Measurements from ENCODE around the gene KLK8. TPM values are rescaled to one million over a fixed set of nuclear protein-coding genes. Genes with fewer than 3 reads are reported as not detected.

Gene KLK8
- total and polyA plus RNA-seq, 2 experiments from 2014 or later = not detected

DNA sequence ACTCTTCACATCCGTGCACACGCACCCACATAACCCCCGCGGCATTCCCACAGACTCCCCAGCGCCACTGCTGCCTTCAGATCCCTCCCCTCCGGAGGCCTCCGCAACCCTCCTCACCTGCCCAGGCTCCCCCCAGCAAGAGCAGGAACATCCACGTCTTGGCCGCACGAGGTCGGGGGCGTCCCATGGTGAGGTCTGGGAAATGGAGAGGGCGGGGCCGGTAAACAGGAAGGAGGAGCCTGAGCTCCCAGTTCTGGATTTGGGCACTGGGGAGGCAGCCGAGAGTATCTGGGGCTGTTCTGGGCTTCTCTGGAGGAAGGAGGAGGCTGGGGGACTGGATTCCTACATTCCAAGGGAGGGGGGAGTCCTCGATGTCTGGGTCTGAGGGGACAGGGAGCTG lies 423 bp downstream of the KLK8 start:
- H3K27me3 ChIP-seq (replicated peaks; ENCODE audit: insufficient read depth) = no peaks in the 10 kb centered on the region
- no peak overlapping the region for H3K4me2 ChIP-seq (ENCODE audit: unreplicated experiment)
- H2AFZ ChIP-seq = no peak overlapping the region
- no peaks in the 10 kb centered on the region for H4K20me1 ChIP-seq (ENCODE audit: insufficient read depth)
- in situ Hi-C loops (cut with MboI) = no loop called here
- H3K79me2 ChIP-seq (ENCODE audit: insufficient read depth) = no peaks in the 10 kb centered on the region
- TF ChIP-seq EZH2phosphoT487 (IDR thresholded peaks at IDR 0.05; ENCODE audit: insufficient read depth, low read depth) = no peak
- TF ChIP-seq EZH2 (IDR thresholded peaks at IDR 0.05; ENCODE audit: insufficient read depth, poor library complexity, severe bottlenecking) = no peak
- H3K9me3 ChIP-seq (ENCODE audit: low read depth) = no peaks in the 10 kb centered on the region
- no peak for DNase-seq
- H3K9ac ChIP-seq = no peak overlapping the region
- no peaks in the 10 kb centered on the region for H3K9me2 ChIP-seq (ENCODE audit: insufficient read depth)
- no peaks in the 10 kb centered on the region for H3K36me3 ChIP-seq (ENCODE audit: low read depth)
- no peak overlapping the region for H3K27ac ChIP-seq
- 33% methylated on average over 14 to 16 of the region's 16 CpGs for WGBS, 2 experiments (ENCODE audit: low coverage in 1 of 2, low lambda C conversion rate in 2 of 2, missing lambda C conversion rate in 2 of 2)
- no peak overlapping the region for H3K4me3 ChIP-seq
- no peaks in the 10 kb centered on the region for H3K4me1 ChIP-seq (ENCODE audit: insufficient read depth)
- no peaks in the 10 kb centered on the region for H3F3A ChIP-seq (ENCODE audit: insufficient read depth)

DNA sequence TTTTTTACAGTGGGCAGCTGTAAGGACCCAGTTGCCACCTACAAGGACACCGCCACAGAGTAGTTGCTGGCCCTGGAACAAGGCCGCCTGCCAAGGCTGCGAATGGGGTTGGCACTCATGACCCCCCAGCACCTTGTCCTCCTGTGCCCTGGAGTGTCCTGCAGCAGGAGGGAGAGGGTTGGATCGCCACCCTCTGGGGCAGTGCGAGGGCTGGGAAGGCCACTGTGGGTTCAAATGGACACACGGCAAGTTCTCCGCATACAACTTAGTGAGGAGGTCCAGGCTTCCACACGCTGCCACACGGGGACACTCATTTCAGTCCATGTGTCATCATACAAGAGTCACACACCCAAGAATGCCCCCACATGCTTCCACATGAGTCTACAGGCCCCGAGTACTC lies 978 bp downstream of the KLK8 start:
- no peak overlapping the region for H3K4me2 ChIP-seq (ENCODE audit: unreplicated experiment)
- DNase-seq = no peak
- no peak for TF ChIP-seq EZH2 (IDR thresholded peaks at IDR 0.05; ENCODE audit: insufficient read depth, poor library complexity, severe bottlenecking)
- no peak for TF ChIP-seq EZH2phosphoT487 (IDR thresholded peaks at IDR 0.05; ENCODE audit: insufficient read depth, low read depth)
- H4K20me1 ChIP-seq (ENCODE audit: insufficient read depth) = no peaks in the 10 kb centered on the region
- no peak overlapping the region for H3K27ac ChIP-seq
- WGBS, 2 experiments (ENCODE audit: low coverage in 1 of 2, low lambda C conversion rate in 2 of 2, missing lambda C conversion rate in 2 of 2) = 71 to 84% methylated on average over 8 to 10 of the region's 10 CpGs
- in situ Hi-C loops (cut with MboI) = no loop called here
- no peak overlapping the region for H3K4me3 ChIP-seq
- no peaks in the 10 kb centered on the region for H3F3A ChIP-seq (ENCODE audit: insufficient read depth)
- H3K9me2 ChIP-seq (ENCODE audit: insufficient read depth) = no peaks in the 10 kb centered on the region
- no peaks in the 10 kb centered on the region for H3K27me3 ChIP-seq (replicated peaks; ENCODE audit: insufficient read depth)
- no peaks in the 10 kb centered on the region for H3K4me1 ChIP-seq (ENCODE audit: insufficient read depth)
- no peak overlapping the region for H3K9ac ChIP-seq
- H2AFZ ChIP-seq = no peak overlapping the region
- no peaks in the 10 kb centered on the region for H3K36me3 ChIP-seq (ENCODE audit: low read depth)
- no peaks in the 10 kb centered on the region for H3K9me3 ChIP-seq (ENCODE audit: low read depth)
- no peaks in the 10 kb centered on the region for H3K79me2 ChIP-seq (ENCODE audit: insufficient read depth)

DNA sequence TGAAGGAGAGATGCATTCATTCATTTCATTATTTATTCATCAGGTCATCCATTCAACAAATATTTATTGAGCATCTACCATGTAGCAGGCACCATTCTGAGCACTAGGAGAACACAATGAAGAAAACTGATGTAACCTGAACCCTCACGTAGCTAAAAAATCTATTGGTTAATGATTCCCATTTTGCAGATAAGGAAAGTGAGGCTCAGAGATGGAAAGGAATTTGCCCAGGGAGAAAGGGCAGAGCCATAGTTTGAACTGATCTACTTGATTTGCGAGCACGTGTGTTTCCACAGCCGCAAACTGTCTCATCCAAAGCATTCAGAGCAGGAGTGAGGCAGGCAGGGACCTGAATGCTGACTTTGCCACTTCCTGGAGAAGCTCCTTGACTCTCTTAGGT lies 2.7 kb downstream of the KLK8 start:
- in situ Hi-C loops (cut with MboI) = no loop called here
- Histone ChIP-seq H2AFZ (no peak overlapping the region), H3K4me2 (ENCODE audit: unreplicated experiment) (no peak overlapping the region), H3K27ac (no peak overlapping the region), H3F3A (ENCODE audit: insufficient read depth) (no peaks in the 10 kb centered on the region), H3K9ac (no peak overlapping the region), H3K4me1 (ENCODE audit: insufficient read depth) (no peaks in the 10 kb centered on the region), H3K4me3 (no peak overlapping the region), H3K36me3 (ENCODE audit: low read depth) (no peaks in the 10 kb centered on the region), H3K79me2 (ENCODE audit: insufficient read depth) (no peaks in the 10 kb centered on the region), H3K27me3 (replicated peaks; ENCODE audit: insufficient read depth) (no peaks in the 10 kb centered on the region), H3K9me2 (ENCODE audit: insufficient read depth) (no peaks in the 10 kb centered on the region), H4K20me1 (ENCODE audit: insufficient read depth) (no peaks in the 10 kb centered on the region), H3K9me3 (ENCODE audit: low read depth) (no peaks in the 10 kb centered on the region)
- WGBS, 2 experiments (ENCODE audit: low coverage in 1 of 2, low lambda C conversion rate in 2 of 2, missing lambda C conversion rate in 2 of 2) = 44 to 49% methylated on average over 4 of the region's 4 CpGs
- TF ChIP-seq EZH2 (IDR thresholded peaks at IDR 0.05; ENCODE audit: insufficient read depth, poor library complexity, severe bottlenecking) (no peak), EZH2phosphoT487 (IDR thresholded peaks at IDR 0.05; ENCODE audit: insufficient read depth, low read depth) (no peak)
- no peak for DNase-seq

DNA sequence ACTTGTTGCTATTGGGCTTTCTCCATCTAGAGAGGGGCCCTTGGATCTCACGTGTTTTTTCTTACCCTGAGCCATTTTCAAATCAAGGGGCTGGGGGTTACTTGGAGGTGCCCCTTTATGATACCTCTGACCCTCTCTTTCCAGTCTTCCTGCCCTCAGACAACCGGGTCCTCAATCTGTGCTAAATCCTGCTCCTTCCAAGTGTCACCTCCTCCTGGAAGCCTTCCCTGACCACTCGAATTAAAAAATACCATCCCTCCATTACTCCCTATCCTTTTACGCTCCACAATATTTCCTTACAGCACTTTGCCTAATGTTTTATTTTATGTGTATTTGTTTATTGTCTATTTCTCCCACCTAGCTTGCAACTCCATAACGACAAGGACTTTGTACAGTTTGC lies 3.3 kb downstream of the KLK8 start:
- 21 to 23% methylated on average over 5 of the region's 5 CpGs for WGBS, 2 experiments (ENCODE audit: low coverage in 1 of 2, low lambda C conversion rate in 2 of 2, missing lambda C conversion rate in 2 of 2)
- in situ Hi-C loops (cut with MboI) = no loop called here

DNA sequence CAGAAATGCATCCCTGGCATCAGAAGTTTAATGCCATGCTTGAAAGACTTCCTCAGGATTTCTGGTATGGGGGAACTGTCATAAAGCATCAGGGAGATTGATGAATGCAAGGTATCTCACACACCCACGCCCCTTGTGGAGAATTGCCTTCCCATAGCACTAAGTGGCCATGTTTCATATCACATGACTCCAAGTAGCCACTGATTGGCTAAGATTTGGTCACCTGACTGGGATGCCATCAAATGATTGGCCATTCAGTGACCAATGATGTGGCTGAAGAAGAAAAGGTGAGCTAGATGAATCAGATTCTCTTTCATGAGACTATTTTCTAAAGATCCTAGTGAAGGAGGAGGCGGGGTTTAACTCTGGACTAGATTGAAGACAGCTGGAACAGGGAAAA lies 7.3 kb downstream of the KLK8 start:
- in situ Hi-C loops (cut with MboI) = no loop called here
- H3K9me3 ChIP-seq (ENCODE audit: low read depth) = no peaks in the 10 kb centered on the region
- H3K36me3 ChIP-seq (ENCODE audit: low read depth) = no peaks in the 10 kb centered on the region
- no peak overlapping the region for H3K27ac ChIP-seq
- H3K27me3 ChIP-seq (replicated peaks; ENCODE audit: insufficient read depth) = no peaks in the 10 kb centered on the region
- H4K20me1 ChIP-seq (ENCODE audit: insufficient read depth) = no peaks in the 10 kb centered on the region
- no peaks in the 10 kb centered on the region for H3K79me2 ChIP-seq (ENCODE audit: insufficient read depth)
- no peaks in the 10 kb centered on the region for H3F3A ChIP-seq (ENCODE audit: insufficient read depth)
- 9 to 17% methylated on average over 2 of the region's 2 CpGs for WGBS, 2 experiments (ENCODE audit: low coverage in 1 of 2, low lambda C conversion rate in 2 of 2, missing lambda C conversion rate in 2 of 2)
- H3K9me2 ChIP-seq (ENCODE audit: insufficient read depth) = no peaks in the 10 kb centered on the region
- H3K4me1 ChIP-seq (ENCODE audit: insufficient read depth) = no peaks in the 10 kb centered on the region
- no peak for TF ChIP-seq EZH2 (IDR thresholded peaks at IDR 0.05; ENCODE audit: insufficient read depth, poor library complexity, severe bottlenecking)
- TF ChIP-seq EZH2phosphoT487 (IDR thresholded peaks at IDR 0.05; ENCODE audit: insufficient read depth, low read depth) = no peak
- H2AFZ ChIP-seq = no peak overlapping the region
- H3K4me3 ChIP-seq = no peak overlapping the region
- H3K9ac ChIP-seq = no peak overlapping the region
- no peak for DNase-seq
- H3K4me2 ChIP-seq (ENCODE audit: unreplicated experiment) = no peak overlapping the region

More for the DNA sequence above, 3.3 kb downstream of the KLK8 start:
- no peak overlapping the region for H2AFZ ChIP-seq
- no peaks in the 10 kb centered on the region for H4K20me1 ChIP-seq (ENCODE audit: insufficient read depth)
- no peak for TF ChIP-seq EZH2phosphoT487 (IDR thresholded peaks at IDR 0.05; ENCODE audit: insufficient read depth, low read depth)
- TF ChIP-seq EZH2 (IDR thresholded peaks at IDR 0.05; ENCODE audit: insufficient read depth, poor library complexity, severe bottlenecking) = no peak
- no peak overlapping the region for H3K4me3 ChIP-seq
- H3K79me2 ChIP-seq (ENCODE audit: insufficient read depth) = no peaks in the 10 kb centered on the region
- no peak overlapping the region for H3K4me2 ChIP-seq (ENCODE audit: unreplicated experiment)
- no peaks in the 10 kb centered on the region for H3K9me2 ChIP-seq (ENCODE audit: insufficient read depth)
- H3K36me3 ChIP-seq (ENCODE audit: low read depth) = no peaks in the 10 kb centered on the region
- H3K9ac ChIP-seq = no peak overlapping the region
- DNase-seq = no peak
- no peaks in the 10 kb centered on the region for H3F3A ChIP-seq (ENCODE audit: insufficient read depth)
- no peak overlapping the region for H3K27ac ChIP-seq
- H3K27me3 ChIP-seq (replicated peaks; ENCODE audit: insufficient read depth) = no peaks in the 10 kb centered on the region
- no peaks in the 10 kb centered on the region for H3K4me1 ChIP-seq (ENCODE audit: insufficient read depth)
- no peaks in the 10 kb centered on the region for H3K9me3 ChIP-seq (ENCODE audit: low read depth)

Data from GM23248 (cell line).